ENCODE measurements around the gene COPZ1.

COPZ1 gene

GRCh38 chr12:54381136-54381535 lies 56.2 kb downstream of the COPZ1 start:
- peaks cover 12% of the 10 kb centered on the region for H3K27me3 ChIP-seq (ENCODE audit: control insufficient read depth, insufficient read depth, low read length)
- H3K36me3 ChIP-seq (ENCODE audit: control insufficient read depth, insufficient read depth, low read length), result no peaks in the 10 kb centered on the region
- peaks cover 25% of the 10 kb centered on the region for H3K4me1 ChIP-seq (ENCODE audit: control insufficient read depth, insufficient read depth, low read length)
- no peaks in the 10 kb centered on the region for H3K9me3 ChIP-seq (ENCODE audit: control insufficient read depth, low read length)
- H3K9ac ChIP-seq (ENCODE audit: low read length), result no peak overlapping the region
- H3K4me3 ChIP-seq (ENCODE audit: low read length), result no peak overlapping the region

- Histone ChIP-seq H3K36me3 (ENCODE audit: control insufficient read depth, insufficient read depth, low read length) (no peaks in the 10 kb centered on the region), H3K4me1 (ENCODE audit: control insufficient read depth, insufficient read depth, low read length) (peaks cover 18% of the 10 kb centered on the region), H3K27me3 (ENCODE audit: control insufficient read depth, insufficient read depth, low read length) (peaks cover 6% of the 10 kb centered on the region), H3K9ac (ENCODE audit: low read length) (no peak overlapping the region), H3K4me3 (ENCODE audit: low read length) (no peak overlapping the region), H3K9me3 (ENCODE audit: control insufficient read depth, low read length) (no peaks in the 10 kb centered on the region)
Measured at GRCh38 chr12:54383041-54383609, 58.2 kb downstream of the COPZ1 start.

- H3K9me3 ChIP-seq (ENCODE audit: control insufficient read depth, low read length), result no peaks in the 10 kb centered on the region
- H3K9ac ChIP-seq (ENCODE audit: low read length), result peak within 1 kb of the TSS; percentile 43
- H3K4me3 ChIP-seq (ENCODE audit: low read length), result no peak within 1 kb of the TSS
- H3K27me3 ChIP-seq (ENCODE audit: control insufficient read depth, insufficient read depth, low read length), result no peaks in the 10 kb centered on the region
- H3K36me3 ChIP-seq (ENCODE audit: control insufficient read depth, insufficient read depth, low read length), result no peaks in the 10 kb centered on the region
- H3K4me1 ChIP-seq (ENCODE audit: control insufficient read depth, insufficient read depth, low read length), result peaks cover 7% of the 10 kb centered on the region
Measured at GRCh38 chr12:54384591-54385041, 59.7 kb downstream of the COPZ1 start, which contains the start of gene ZNF385A. ZNF385A (minus strand) TSS chr12:54384733; CDS start chr12:54384514, 219 bp downstream.

- H3K9ac ChIP-seq (ENCODE audit: low read length), result peak overlapping the region; percentile 43
Measured at GRCh38 chr12:54385251-54385914, 60.5 kb downstream of the COPZ1 start.

GRCh38 chr12:54386403-54387113 lies 61.6 kb downstream of the COPZ1 start:
- no peak overlapping the region for H3K9ac ChIP-seq (ENCODE audit: low read length)
- peaks cover 6% of the 10 kb centered on the region for H3K4me1 ChIP-seq (ENCODE audit: control insufficient read depth, insufficient read depth, low read length)
- H3K9me3 ChIP-seq (ENCODE audit: control insufficient read depth, low read length), result no peaks in the 10 kb centered on the region
- no peaks in the 10 kb centered on the region for H3K36me3 ChIP-seq (ENCODE audit: control insufficient read depth, insufficient read depth, low read length)
- H3K27me3 ChIP-seq (ENCODE audit: control insufficient read depth, insufficient read depth, low read length), result no peaks in the 10 kb centered on the region
- no peak overlapping the region for H3K4me3 ChIP-seq (ENCODE audit: low read length)

More at GRCh38 chr12:54385251-54385914, 60.5 kb downstream of the COPZ1 start:
- Histone ChIP-seq H3K4me1 (ENCODE audit: control insufficient read depth, insufficient read depth, low read length) (peaks cover 6% of the 10 kb centered on the region), H3K27me3 (ENCODE audit: control insufficient read depth, insufficient read depth, low read length) (no peaks in the 10 kb centered on the region), H3K9me3 (ENCODE audit: control insufficient read depth, low read length) (no peaks in the 10 kb centered on the region), H3K4me3 (ENCODE audit: low read length) (no peak overlapping the region), H3K36me3 (ENCODE audit: control insufficient read depth, insufficient read depth, low read length) (no peaks in the 10 kb centered on the region)

GRCh38 chr12:54387114-54387467 lies 62.2 kb downstream of the COPZ1 start:
- peaks cover 4% of the 10 kb centered on the region for H3K27me3 ChIP-seq (ENCODE audit: control insufficient read depth, insufficient read depth, low read length)
- H3K9me3 ChIP-seq (ENCODE audit: control insufficient read depth, low read length), result no peaks in the 10 kb centered on the region
- no peak overlapping the region for H3K4me3 ChIP-seq (ENCODE audit: low read length)
- no peaks in the 10 kb centered on the region for H3K36me3 ChIP-seq (ENCODE audit: control insufficient read depth, insufficient read depth, low read length)
- H3K9ac ChIP-seq (ENCODE audit: low read length), result no peak overlapping the region
- peaks cover 6% of the 10 kb centered on the region for H3K4me1 ChIP-seq (ENCODE audit: control insufficient read depth, insufficient read depth, low read length)

GRCh38 chr12:54388237-54389133 lies 63.6 kb downstream of the COPZ1 start:
- no peak overlapping the region for H3K9ac ChIP-seq (ENCODE audit: low read length)
- no peak overlapping the region for H3K4me3 ChIP-seq (ENCODE audit: low read length)
- no peaks in the 10 kb centered on the region for H3K9me3 ChIP-seq (ENCODE audit: control insufficient read depth, low read length)
- peaks cover 6% of the 10 kb centered on the region for H3K4me1 ChIP-seq (ENCODE audit: control insufficient read depth, insufficient read depth, low read length)
- H3K27me3 ChIP-seq (ENCODE audit: control insufficient read depth, insufficient read depth, low read length), result peaks cover 4% of the 10 kb centered on the region
- no peaks in the 10 kb centered on the region for H3K36me3 ChIP-seq (ENCODE audit: control insufficient read depth, insufficient read depth, low read length)

GRCh38 chr12:54389134-54389508 lies 64.2 kb downstream of the COPZ1 start:
- Histone ChIP-seq H3K9ac (ENCODE audit: low read length) (no peak overlapping the region), H3K4me3 (ENCODE audit: low read length) (no peak overlapping the region), H3K4me1 (ENCODE audit: control insufficient read depth, insufficient read depth, low read length) (peaks cover 6% of the 10 kb centered on the region), H3K9me3 (ENCODE audit: control insufficient read depth, low read length) (no peaks in the 10 kb centered on the region), H3K27me3 (ENCODE audit: control insufficient read depth, insufficient read depth, low read length) (peaks cover 4% of the 10 kb centered on the region), H3K36me3 (ENCODE audit: control insufficient read depth, insufficient read depth, low read length) (no peaks in the 10 kb centered on the region)

GRCh38 chr12:54389607-54390175 lies 64.8 kb downstream of the COPZ1 start:
- Histone ChIP-seq H3K4me3 (ENCODE audit: low read length) (no peak overlapping the region), H3K9me3 (ENCODE audit: control insufficient read depth, low read length) (no peaks in the 10 kb centered on the region), H3K4me1 (ENCODE audit: control insufficient read depth, insufficient read depth, low read length) (peaks cover 6% of the 10 kb centered on the region), H3K27me3 (ENCODE audit: control insufficient read depth, insufficient read depth, low read length) (peaks cover 4% of the 10 kb centered on the region), H3K36me3 (ENCODE audit: control insufficient read depth, insufficient read depth, low read length) (no peaks in the 10 kb centered on the region), H3K9ac (ENCODE audit: low read length) (no peak overlapping the region)

GRCh38 chr12:54390176-54390667 lies 65.3 kb downstream of the COPZ1 start:
- Histone ChIP-seq H3K4me1 (ENCODE audit: control insufficient read depth, insufficient read depth, low read length) (peaks cover 6% of the 10 kb centered on the region), H3K4me3 (ENCODE audit: low read length) (no peak overlapping the region), H3K9ac (ENCODE audit: low read length) (no peak overlapping the region)

More at GRCh38 chr12:54390176-54390667, 65.3 kb downstream of the COPZ1 start:
- no peaks in the 10 kb centered on the region for H3K36me3 ChIP-seq (ENCODE audit: control insufficient read depth, insufficient read depth, low read length)
- no peaks in the 10 kb centered on the region for H3K9me3 ChIP-seq (ENCODE audit: control insufficient read depth, low read length)
- H3K27me3 ChIP-seq (ENCODE audit: control insufficient read depth, insufficient read depth, low read length), result peaks cover 4% of the 10 kb centered on the region
